Mucosa of stomach (tissue), 1 donor: ENCODE results near the gene EHMT1.
"Not testable (repeated sequence)": the region's sequence is repeated elsewhere in the genome, so short reads cannot be mapped to it uniquely, and the experiment has no call there.

Source experiments
- H3K27me3 ChIP-seq: one replicate; pipeline ENCODE4 v1.7.0; 2013; ENCODE audit warnings: mild to moderate bottlenecking, low read length; ENCODE audit not compliant: control insufficient read depth, insufficient read depth
- H3K36me3 ChIP-seq: one replicate; pipeline ENCODE4 v1.7.0; 2013; ENCODE audit warnings: low read length; ENCODE audit not compliant: control insufficient read depth, insufficient read depth
- H3K4me1 ChIP-seq: one replicate; pipeline ENCODE4 v1.7.0; 2013; ENCODE audit warnings: mild to moderate bottlenecking, low read length; ENCODE audit not compliant: control insufficient read depth, insufficient read depth
- H3K4me3 ChIP-seq: one replicate; pipeline ENCODE4 v1.7.0; 2013; ENCODE audit warnings: low read length
- H3K9ac ChIP-seq: one replicate; pipeline ENCODE4 v1.7.0; 2013; ENCODE audit warnings: mild to moderate bottlenecking, low read length, moderate library complexity
- H3K9me3 ChIP-seq: one replicate; pipeline ENCODE4 v1.7.0; 2013; ENCODE audit warnings: mild to moderate bottlenecking, low read length, moderate library complexity; ENCODE audit not compliant: control insufficient read depth
- donor health status: Pancreatic carcinoma.

EHMT1 gene

GRCh38 chr9:137875846-137876245 is 257.0 kb downstream of the EHMT1 start:
- no peaks in the 10 kb centered on the region for H3K9me3 ChIP-seq
- H3K4me1 ChIP-seq: no peaks in the 10 kb centered on the region
- no peak overlapping the region for H3K9ac ChIP-seq
- H3K36me3 ChIP-seq: no peaks in the 10 kb centered on the region
- H3K4me3 ChIP-seq: no peak overlapping the region
- peaks cover 27% of the 10 kb centered on the region for H3K27me3 ChIP-seq

GRCh38 chr9:137876269-137876668 is 257.5 kb downstream of the EHMT1 start:
- no peak overlapping the region for H3K4me3 ChIP-seq
- peaks cover 27% of the 10 kb centered on the region for H3K27me3 ChIP-seq

GRCh38 chr9:137876781-137877386 is 258.1 kb downstream of the EHMT1 start:
- no peaks in the 10 kb centered on the region for H3K9me3 ChIP-seq
- H3K4me1 ChIP-seq: no peaks in the 10 kb centered on the region
- H3K9ac ChIP-seq: no peak overlapping the region
- H3K27me3 ChIP-seq: peaks cover 27% of the 10 kb centered on the region
- no peak overlapping the region for H3K4me3 ChIP-seq
- H3K36me3 ChIP-seq: no peaks in the 10 kb centered on the region

More at GRCh38 chr9:137876269-137876668, 257.5 kb downstream of the EHMT1 start:
- H3K36me3 ChIP-seq: no peaks in the 10 kb centered on the region
- no peaks in the 10 kb centered on the region for H3K9me3 ChIP-seq
- no peaks in the 10 kb centered on the region for H3K4me1 ChIP-seq
- H3K9ac ChIP-seq: no peak overlapping the region

- H3K4me3 ChIP-seq, H3K36me3 ChIP-seq, H3K9me3 ChIP-seq, H3K4me1 ChIP-seq, H3K9ac ChIP-seq: not testable (repeated sequence)
- H3K27me3 ChIP-seq: peaks cover 27% of the 10 kb centered on the region
Measured at GRCh38 chr9:137877506-137878122, 258.8 kb downstream of the EHMT1 start, which contains the start of gene CACNA1B. Gene CACNA1B, plus strand, starts transcription at chr9:137877782. Its CDS starts 152 bp downstream, at chr9:137877934.

GRCh38 chr9:137878146-137878941 is 259.5 kb downstream of the EHMT1 start:
- H3K4me3 ChIP-seq: no peak overlapping the region
- H3K27me3 ChIP-seq: peaks cover 27% of the 10 kb centered on the region
- no peaks in the 10 kb centered on the region for H3K9me3 ChIP-seq
- no peak overlapping the region for H3K9ac ChIP-seq
- no peaks in the 10 kb centered on the region for H3K4me1 ChIP-seq
- H3K36me3 ChIP-seq: no peaks in the 10 kb centered on the region

GRCh38 chr9:137879052-137879451 is 260.2 kb downstream of the EHMT1 start:
- H3K9ac ChIP-seq: no peak overlapping the region
- no peaks in the 10 kb centered on the region for H3K4me1 ChIP-seq
- H3K27me3 ChIP-seq: peaks cover 27% of the 10 kb centered on the region
- H3K4me3 ChIP-seq: no peak overlapping the region
- H3K9me3 ChIP-seq: no peaks in the 10 kb centered on the region
- no peaks in the 10 kb centered on the region for H3K36me3 ChIP-seq

GRCh38 chr9:137879566-137880150 is 260.9 kb downstream of the EHMT1 start:
- peaks cover 27% of the 10 kb centered on the region for H3K27me3 ChIP-seq
- no peak overlapping the region for H3K9ac ChIP-seq
- no peaks in the 10 kb centered on the region for H3K36me3 ChIP-seq
- no peaks in the 10 kb centered on the region for H3K9me3 ChIP-seq
- no peak overlapping the region for H3K4me3 ChIP-seq
- H3K4me1 ChIP-seq: no peaks in the 10 kb centered on the region

- no peak overlapping the region for H3K9ac ChIP-seq
- no peaks in the 10 kb centered on the region for H3K9me3 ChIP-seq
- no peak overlapping the region for H3K4me3 ChIP-seq
- no peaks in the 10 kb centered on the region for H3K4me1 ChIP-seq
- H3K36me3 ChIP-seq: no peaks in the 10 kb centered on the region
- H3K27me3 ChIP-seq: peaks cover 27% of the 10 kb centered on the region
Measured at GRCh38 chr9:137880160-137880975, 261.6 kb downstream of the EHMT1 start.

- Histone ChIP-seq H3K27me3 (peaks cover 21% of the 10 kb centered on the region), H3K9ac (no peak overlapping the region), H3K4me3 (no peak overlapping the region), H3K36me3 (no peaks in the 10 kb centered on the region), H3K4me1 (no peaks in the 10 kb centered on the region), H3K9me3 (no peaks in the 10 kb centered on the region)
Measured at GRCh38 chr9:137880976-137881530, 262.2 kb downstream of the EHMT1 start.

- H3K4me3 ChIP-seq: no peak overlapping the region
- H3K9me3 ChIP-seq: no peaks in the 10 kb centered on the region
- H3K36me3 ChIP-seq: no peaks in the 10 kb centered on the region
- H3K9ac ChIP-seq: no peak overlapping the region
- peaks cover 18% of the 10 kb centered on the region for H3K27me3 ChIP-seq
- H3K4me1 ChIP-seq: no peaks in the 10 kb centered on the region
Measured at GRCh38 chr9:137881591-137882505, 263.0 kb downstream of the EHMT1 start.

GRCh38 chr9:137882506-137882821 is 263.7 kb downstream of the EHMT1 start:
- Histone ChIP-seq H3K4me1 (no peaks in the 10 kb centered on the region), H3K9ac (no peak overlapping the region), H3K27me3 (peaks cover 13% of the 10 kb centered on the region), H3K4me3 (no peak overlapping the region), H3K36me3 (no peaks in the 10 kb centered on the region), H3K9me3 (no peaks in the 10 kb centered on the region)
